ENCODE measurements around the gene OR8B4.

- TF ChIP-seq CTCF (conservative IDR thresholded peaks at IDR 0.05; ENCODE audit: low read length), result no peak
- no peak for TF ChIP-seq EZH2phosphoT487 (IDR thresholded peaks at IDR 0.05; ENCODE audit: borderline replicate concordance)
Measured at GRCh38 chr11:124445646-124446150, 21.0 kb upstream of the OR8B4 start, which contains the start of gene OR8B8.

Data from Loucy (cell line).